ENCODE results near the gene IFT27. TPM values are rescaled to one million over a fixed set of nuclear protein-coding genes. Genes with fewer than 3 reads are reported as not detected.
A peak's percentile ranks its signal among the peaks of the same experiment; 100 is the strongest.

IFT27 gene
- total RNA-seq = 10 to 100 TPM; 11.7 to 21.1 (median 14.1) TPM
- polyA plus RNA-seq = 10 to 100 TPM; 21.9 to 23.8 TPM

- Histone ChIP-seq H3K9me3 (no peaks in the 10 kb centered on the region), H3K27me3 (no peaks in the 10 kb centered on the region), H3K4me1 (peaks cover 0 to 7% (median 5%) of the 10 kb centered on the region in 3 donors), H3K4me3 (peak within 1 kb of the TSS; percentile 69 to 94 (median 91)), H3K36me3 (no peaks in the 10 kb centered on the region), H3K27ac (peak within 1 kb of the TSS; percentile 44 to 73 (median 63))
- DNase-seq (peak; percentile 89 to 99 (median 98)), ATAC-seq (peak; percentile 93 to 96 (median 94)), FAIRE-seq (peak; percentile 99)
- WGBS, 2 donors = 0% methylated on average over 43 of the region's 43 CpGs
- intact Hi-C loops (cut with DNase I) = no loop called here
- no peak for TF ChIP-seq CTCF (IDR thresholded peaks at IDR 0.05)
Measured at GRCh38 chr22:36775964-36776669, at the start of gene IFT27. IFT27 (minus strand) TSS chr22:36776119; CDS start chr22:36775707, 412 bp downstream.

GRCh38 chr22:36824655-36825054 lies 48.7 kb upstream of the IFT27 start:
- peaks cover 0 to 6% (median 0%) of the 10 kb centered on the region in 4 donors for H3K27me3 ChIP-seq
- DNase-seq = no peak
- WGBS, 2 donors = 77 to 84% methylated on average over 2 of the region's 2 CpGs
- H3K36me3 ChIP-seq = no peaks in the 10 kb centered on the region
- TF ChIP-seq CTCF (IDR thresholded peaks at IDR 0.05) = no peak
- H3K4me3 ChIP-seq = no peak overlapping the region
- H3K4me1 ChIP-seq = no peaks in the 10 kb centered on the region
- intact Hi-C loops (cut with DNase I) = no loop called here
- no peak overlapping the region for H3K27ac ChIP-seq
- no peak for FAIRE-seq
- H3K9me3 ChIP-seq = no peaks in the 10 kb centered on the region
- ATAC-seq = no peak

GRCh38 chr22:36823186-36823839 lies 47.4 kb upstream of the IFT27 start:
- Histone ChIP-seq H3K4me3 (no peak overlapping the region), H3K27me3 (peaks cover 0 to 18% (median 0%) of the 10 kb centered on the region in 4 donors), H3K27ac (no peak overlapping the region), H3K36me3 (no peaks in the 10 kb centered on the region), H3K9me3 (no peaks in the 10 kb centered on the region), H3K4me1 (no peaks in the 10 kb centered on the region)
- DNase-seq = no peak
- no peak for FAIRE-seq
- TF ChIP-seq CTCF (IDR thresholded peaks at IDR 0.05) = no peak
- no peak for ATAC-seq
- WGBS, 2 donors = 46 to 47% methylated on average over 17 of the region's 17 CpGs
- intact Hi-C loops (cut with DNase I) = no loop called here

- H3K27me3 ChIP-seq = peaks cover 0 to 18% (median 0%) of the 10 kb centered on the region in 4 donors
- DNase-seq = no peak
Measured at GRCh38 chr22:36822581-36822980, 46.7 kb upstream of the IFT27 start.

More at GRCh38 chr22:36822581-36822980, 46.7 kb upstream of the IFT27 start:
- Histone ChIP-seq H3K9me3 (no peaks in the 10 kb centered on the region), H3K4me3 (no peak overlapping the region), H3K36me3 (no peaks in the 10 kb centered on the region), H3K27ac (no peak overlapping the region), H3K4me1 (no peaks in the 10 kb centered on the region)
- TF ChIP-seq CTCF (IDR thresholded peaks at IDR 0.05) = no peak
- intact Hi-C loops (cut with DNase I) = no loop called here
- ATAC-seq = no peak
- no peak for FAIRE-seq
- 63 to 79% methylated on average over 6 of the region's 6 CpGs for WGBS, 2 donors

All from pancreas (tissue), 10 donors.